Thyroid gland (tissue), 4 donors: ENCODE data around the gene OR52J3.

Experiments used
- POLR2A ChIP-seq, 2 donors: fragments of 450-650 bp; IDR thresholded peaks; one replicate each; pipeline ENCODE4 v1.6.1; 2017; ENCODE audit warnings: antibody characterized with exemption in 2 of 2, mild to moderate bottlenecking in 2 of 2, moderate library complexity in 1 of 2
- TF ChIP-seq, protein P1 (sequence below), 6 experiments: fragments of 200-600 bp in 3 of 6; fragments of 450-650 bp in 3 of 6; sonication (generic) in 3 of 6; IDR thresholded peaks; one replicate each; pipeline ENCODE4 v1.5.1; 2016 to 2019; ENCODE audit warnings: antibody characterized with exemption in 6 of 6, mild to moderate bottlenecking in 2 of 6, inconsistent platforms in 1 of 6, moderate library complexity in 1 of 6

DNA sequence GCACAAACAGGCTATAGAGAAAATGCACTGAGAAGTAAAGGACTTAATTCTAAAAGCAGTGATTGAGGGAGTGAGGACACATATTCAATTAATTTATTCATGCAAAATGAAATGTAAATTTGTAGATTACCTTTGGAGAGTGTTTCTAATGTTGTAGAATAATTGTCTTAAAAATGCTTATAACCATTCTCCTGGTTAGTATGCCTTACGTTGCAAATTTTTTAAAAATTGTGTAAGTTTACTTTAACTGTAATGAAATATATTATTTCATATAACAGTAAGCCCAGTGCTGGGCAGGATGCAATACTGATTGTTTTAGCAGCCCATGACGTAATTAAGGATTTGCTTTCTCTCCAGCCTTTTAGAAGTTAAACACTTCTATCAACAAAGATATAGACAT, 49.7 kb downstream of the OR52J3 start:
- TF ChIP-seq, protein P1, sequence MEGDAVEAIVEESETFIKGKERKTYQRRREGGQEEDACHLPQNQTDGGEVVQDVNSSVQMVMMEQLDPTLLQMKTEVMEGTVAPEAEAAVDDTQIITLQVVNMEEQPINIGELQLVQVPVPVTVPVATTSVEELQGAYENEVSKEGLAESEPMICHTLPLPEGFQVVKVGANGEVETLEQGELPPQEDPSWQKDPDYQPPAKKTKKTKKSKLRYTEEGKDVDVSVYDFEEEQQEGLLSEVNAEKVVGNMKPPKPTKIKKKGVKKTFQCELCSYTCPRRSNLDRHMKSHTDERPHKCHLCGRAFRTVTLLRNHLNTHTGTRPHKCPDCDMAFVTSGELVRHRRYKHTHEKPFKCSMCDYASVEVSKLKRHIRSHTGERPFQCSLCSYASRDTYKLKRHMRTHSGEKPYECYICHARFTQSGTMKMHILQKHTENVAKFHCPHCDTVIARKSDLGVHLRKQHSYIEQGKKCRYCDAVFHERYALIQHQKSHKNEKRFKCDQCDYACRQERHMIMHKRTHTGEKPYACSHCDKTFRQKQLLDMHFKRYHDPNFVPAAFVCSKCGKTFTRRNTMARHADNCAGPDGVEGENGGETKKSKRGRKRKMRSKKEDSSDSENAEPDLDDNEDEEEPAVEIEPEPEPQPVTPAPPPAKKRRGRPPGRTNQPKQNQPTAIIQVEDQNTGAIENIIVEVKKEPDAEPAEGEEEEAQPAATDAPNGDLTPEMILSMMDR (IDR thresholded peaks at IDR 0.05) = no peak
- no peak for TF ChIP-seq POLR2A (IDR thresholded peaks at IDR 0.05)
